IPS-20b (cell line): ENCODE results near the gene CD320.

Experiments
- H3K27ac ChIP-seq: one replicate; pipeline ENCODE4 v1.5.1; 2013; ENCODE audit warnings: low read length
- H3K27me3 ChIP-seq: 2 replicates; pipeline ENCODE4 v1.6.1; 2013; ENCODE audit warnings: mild to moderate bottlenecking, low read length, inconsistent platforms; ENCODE audit not compliant: insufficient read depth
- H3K36me3 ChIP-seq: 2 replicates; pipeline ENCODE4 v1.6.1; 2013; ENCODE audit warnings: low read depth, mild to moderate bottlenecking, inconsistent platforms, low read length, moderate library complexity; ENCODE audit not compliant: insufficient read depth
- H3K4me1 ChIP-seq: 2 replicates; pipeline ENCODE4 v1.6.1; 2013; ENCODE audit warnings: mild to moderate bottlenecking, control low read depth, inconsistent platforms, low read length, moderate library complexity; ENCODE audit not compliant: insufficient read depth
- H3K4me3 ChIP-seq: 2 replicates; pipeline ENCODE4 v1.5.1; 2013; ENCODE audit warnings: mild to moderate bottlenecking, low read length, inconsistent platforms
- H3K9ac ChIP-seq: 2 replicates; pipeline ENCODE4 v1.6.1; 2013; ENCODE audit warnings: low read depth, mild to moderate bottlenecking, inconsistent platforms, low read length, moderate library complexity
- H3K9me3 ChIP-seq: 2 replicates; pipeline ENCODE4 v1.6.1; 2013; ENCODE audit warnings: mild to moderate bottlenecking, low read depth, low read length, inconsistent platforms; ENCODE audit not compliant: insufficient read depth

Gene CD320

GRCh38 chr19:8340341-8341096, 32.4 kb upstream of the CD320 start:
- Histone ChIP-seq H3K27me3 (peaks cover 37% of the 10 kb centered on the region), H3K27ac (no peak overlapping the region), H3K9ac (no peak overlapping the region), H3K9me3 (no peaks in the 10 kb centered on the region), H3K4me1 (no peaks in the 10 kb centered on the region), H3K36me3 (no peaks in the 10 kb centered on the region), H3K4me3 (no peak overlapping the region)

GRCh38 chr19:8338835-8339234, 30.7 kb upstream of the CD320 start:
- H3K27me3 ChIP-seq: peaks cover 53% of the 10 kb centered on the region
- peaks cover 2% of the 10 kb centered on the region; the same call in 1 of the 2 replicates for H3K4me1 ChIP-seq
- H3K9me3 ChIP-seq: no peaks in the 10 kb centered on the region
- no peak overlapping the region for H3K9ac ChIP-seq
- H3K27ac ChIP-seq: no peak overlapping the region
- H3K36me3 ChIP-seq: no peaks in the 10 kb centered on the region
- no peak overlapping the region for H3K4me3 ChIP-seq

- H3K4me3 ChIP-seq: no peak overlapping the region
- no peaks in the 10 kb centered on the region for H3K36me3 ChIP-seq
- peaks cover 5% of the 10 kb centered on the region; the same call in 1 of the 2 replicates for H3K4me1 ChIP-seq
- peaks cover 55% of the 10 kb centered on the region for H3K27me3 ChIP-seq
- H3K9ac ChIP-seq: no peak overlapping the region
- H3K9me3 ChIP-seq: no peaks in the 10 kb centered on the region
- no peak overlapping the region for H3K27ac ChIP-seq
These were observed 29.6 kb upstream of the CD320 start for GRCh38 chr19:8337728-8338127.

- H3K27ac ChIP-seq: no peak overlapping the region
- peaks cover 55% of the 10 kb centered on the region for H3K27me3 ChIP-seq
- no peak overlapping the region for H3K4me3 ChIP-seq
- H3K4me1 ChIP-seq: peaks cover 5% of the 10 kb centered on the region; the same call in 1 of the 2 replicates
- H3K9ac ChIP-seq: no peak overlapping the region
- no peaks in the 10 kb centered on the region for H3K36me3 ChIP-seq
- no peaks in the 10 kb centered on the region for H3K9me3 ChIP-seq
These were observed 28.5 kb upstream of the CD320 start for GRCh38 chr19:8336660-8337059.

GRCh38 chr19:8336072-8336569, 28.0 kb upstream of the CD320 start:
- Histone ChIP-seq H3K4me1 (peaks cover 5% of the 10 kb centered on the region; the same call in 1 of the 2 replicates), H3K27me3 (peaks cover 58% of the 10 kb centered on the region), H3K9me3 (no peaks in the 10 kb centered on the region), H3K9ac (no peak overlapping the region), H3K36me3 (no peaks in the 10 kb centered on the region), H3K27ac (no peak overlapping the region), H3K4me3 (peak overlapping the region; percentile 56; the same call in 1 of the 2 replicates)

GRCh38 chr19:8335343-8336071, 27.3 kb upstream of the CD320 start:
- H3K9ac ChIP-seq: no peak overlapping the region
- H3K4me1 ChIP-seq: peaks cover 5% of the 10 kb centered on the region; the same call in 1 of the 2 replicates

GRCh38 chr19:8334458-8335342, 26.5 kb upstream of the CD320 start:
- Histone ChIP-seq H3K9me3 (no peaks in the 10 kb centered on the region), H3K27ac (no peak overlapping the region), H3K9ac (no peak overlapping the region), H3K4me1 (peaks cover 5% of the 10 kb centered on the region; the same call in 1 of the 2 replicates), H3K4me3 (peak overlapping the region; percentile 56), H3K36me3 (no peaks in the 10 kb centered on the region), H3K27me3 (peaks cover 65% of the 10 kb centered on the region)

More at GRCh38 chr19:8335343-8336071, 27.3 kb upstream of the CD320 start:
- H3K4me3 ChIP-seq: peak overlapping the region; percentile 56; the same call in 1 of the 2 replicates
- no peaks in the 10 kb centered on the region for H3K36me3 ChIP-seq
- no peak overlapping the region for H3K27ac ChIP-seq
- no peaks in the 10 kb centered on the region for H3K9me3 ChIP-seq
- peaks cover 61% of the 10 kb centered on the region for H3K27me3 ChIP-seq

- H3K36me3 ChIP-seq: no peaks in the 10 kb centered on the region
- H3K4me3 ChIP-seq: peak overlapping the region; percentile 53
- H3K4me1 ChIP-seq: peaks cover 5% of the 10 kb centered on the region; the same call in 1 of the 2 replicates
- H3K27me3 ChIP-seq: peaks cover 68% of the 10 kb centered on the region
- no peak overlapping the region for H3K9ac ChIP-seq
- no peaks in the 10 kb centered on the region for H3K9me3 ChIP-seq
- H3K27ac ChIP-seq: no peak overlapping the region
These were observed 25.8 kb upstream of the CD320 start for GRCh38 chr19:8333767-8334457.

- peaks cover 68% of the 10 kb centered on the region for H3K27me3 ChIP-seq
- no peaks in the 10 kb centered on the region for H3K9me3 ChIP-seq
- H3K4me1 ChIP-seq: peaks cover 5% of the 10 kb centered on the region; the same call in 1 of the 2 replicates
- H3K36me3 ChIP-seq: no peaks in the 10 kb centered on the region
- H3K4me3 ChIP-seq: peak overlapping the region; percentile 53; the same call in 1 of the 2 replicates
- no peak overlapping the region for H3K9ac ChIP-seq
- H3K27ac ChIP-seq: no peak overlapping the region
These were observed 25.0 kb upstream of the CD320 start for GRCh38 chr19:8332976-8333766.

GRCh38 chr19:8331263-8331845, 23.2 kb upstream of the CD320 start:
- Histone ChIP-seq H3K4me1 (peaks cover 5% of the 10 kb centered on the region; the same call in 1 of the 2 replicates), H3K27me3 (peaks cover 62% of the 10 kb centered on the region), H3K4me3 (no peak overlapping the region), H3K9ac (no peak overlapping the region), H3K9me3 (no peaks in the 10 kb centered on the region), H3K36me3 (no peaks in the 10 kb centered on the region), H3K27ac (no peak overlapping the region)
